Measurements from ENCODE around the gene INPP5K.

INPP5K gene

GRCh38 chr17:1462164-1463112 lies 54.0 kb downstream of the INPP5K start:
- TF ChIP-seq SIN3A (IDR thresholded peaks at IDR 0.05; ENCODE audit: borderline replicate concordance, insufficient read depth, low read length) (no peak), POLR2AphosphoS5 (IDR thresholded peaks at IDR 0.05; ENCODE audit: low read depth, low read length) (no peak), TAF1 (IDR thresholded peaks at IDR 0.05; ENCODE audit: borderline replicate concordance, insufficient read depth, low read length) (no peak), FOXP2 (optimal IDR thresholded peaks at IDR 0.05; ENCODE audit: borderline replicate concordance, extremely low read depth, extremely low read length, insufficient read depth) (no peak)
- TF ChIP-seq, protein P1, sequence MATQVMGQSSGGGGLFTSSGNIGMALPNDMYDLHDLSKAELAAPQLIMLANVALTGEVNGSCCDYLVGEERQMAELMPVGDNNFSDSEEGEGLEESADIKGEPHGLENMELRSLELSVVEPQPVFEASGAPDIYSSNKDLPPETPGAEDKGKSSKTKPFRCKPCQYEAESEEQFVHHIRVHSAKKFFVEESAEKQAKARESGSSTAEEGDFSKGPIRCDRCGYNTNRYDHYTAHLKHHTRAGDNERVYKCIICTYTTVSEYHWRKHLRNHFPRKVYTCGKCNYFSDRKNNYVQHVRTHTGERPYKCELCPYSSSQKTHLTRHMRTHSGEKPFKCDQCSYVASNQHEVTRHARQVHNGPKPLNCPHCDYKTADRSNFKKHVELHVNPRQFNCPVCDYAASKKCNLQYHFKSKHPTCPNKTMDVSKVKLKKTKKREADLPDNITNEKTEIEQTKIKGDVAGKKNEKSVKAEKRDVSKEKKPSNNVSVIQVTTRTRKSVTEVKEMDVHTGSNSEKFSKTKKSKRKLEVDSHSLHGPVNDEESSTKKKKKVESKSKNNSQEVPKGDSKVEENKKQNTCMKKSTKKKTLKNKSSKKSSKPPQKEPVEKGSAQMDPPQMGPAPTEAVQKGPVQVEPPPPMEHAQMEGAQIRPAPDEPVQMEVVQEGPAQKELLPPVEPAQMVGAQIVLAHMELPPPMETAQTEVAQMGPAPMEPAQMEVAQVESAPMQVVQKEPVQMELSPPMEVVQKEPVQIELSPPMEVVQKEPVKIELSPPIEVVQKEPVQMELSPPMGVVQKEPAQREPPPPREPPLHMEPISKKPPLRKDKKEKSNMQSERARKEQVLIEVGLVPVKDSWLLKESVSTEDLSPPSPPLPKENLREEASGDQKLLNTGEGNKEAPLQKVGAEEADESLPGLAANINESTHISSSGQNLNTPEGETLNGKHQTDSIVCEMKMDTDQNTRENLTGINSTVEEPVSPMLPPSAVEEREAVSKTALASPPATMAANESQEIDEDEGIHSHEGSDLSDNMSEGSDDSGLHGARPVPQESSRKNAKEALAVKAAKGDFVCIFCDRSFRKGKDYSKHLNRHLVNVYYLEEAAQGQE (IDR thresholded peaks at IDR 0.05; ENCODE audit: insufficient read depth in 1 of 2, low read depth in 2 of 2, low read length in 2 of 2) = no peak

GRCh38 chr17:1461198-1461944 lies 55.0 kb downstream of the INPP5K start:
- TF ChIP-seq FOXP2 (optimal IDR thresholded peaks at IDR 0.05; ENCODE audit: borderline replicate concordance, extremely low read depth, extremely low read length, insufficient read depth) (no peak), TAF1 (IDR thresholded peaks at IDR 0.05; ENCODE audit: borderline replicate concordance, insufficient read depth, low read length) (no peak)

DNA sequence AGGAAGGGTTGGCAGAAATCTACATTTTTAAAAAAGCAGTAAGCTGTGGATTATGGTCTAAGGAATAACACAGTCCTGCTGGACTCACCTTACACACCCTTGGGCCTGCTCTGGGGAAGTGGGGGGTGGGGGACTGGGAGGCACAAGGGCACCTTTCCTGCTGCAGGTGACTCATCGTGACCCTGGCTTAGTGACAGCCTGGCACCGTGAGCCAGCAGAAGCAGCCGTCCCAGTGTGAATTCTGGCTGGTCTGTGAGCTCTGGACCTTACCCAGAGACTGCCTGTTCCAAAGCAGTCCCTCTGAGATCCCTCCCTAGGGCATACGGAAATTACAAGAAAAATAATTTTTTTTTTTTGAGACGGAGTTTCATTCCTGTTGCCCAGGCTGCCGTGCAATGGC lies 56.2 kb downstream of the INPP5K start:
- TF ChIP-seq, protein P1 (IDR thresholded peaks at IDR 0.05; ENCODE audit: insufficient read depth in 1 of 2, low read depth in 2 of 2, low read length in 2 of 2) = no peak
- TF ChIP-seq FOXP2 (optimal IDR thresholded peaks at IDR 0.05; ENCODE audit: borderline replicate concordance, extremely low read depth, extremely low read length, insufficient read depth) (no peak), POLR2AphosphoS5 (IDR thresholded peaks at IDR 0.05; ENCODE audit: low read depth, low read length) (no peak), SIN3A (IDR thresholded peaks at IDR 0.05; ENCODE audit: borderline replicate concordance, insufficient read depth, low read length) (no peak), TAF1 (IDR thresholded peaks at IDR 0.05; ENCODE audit: borderline replicate concordance, insufficient read depth, low read length) (no peak)

DNA sequence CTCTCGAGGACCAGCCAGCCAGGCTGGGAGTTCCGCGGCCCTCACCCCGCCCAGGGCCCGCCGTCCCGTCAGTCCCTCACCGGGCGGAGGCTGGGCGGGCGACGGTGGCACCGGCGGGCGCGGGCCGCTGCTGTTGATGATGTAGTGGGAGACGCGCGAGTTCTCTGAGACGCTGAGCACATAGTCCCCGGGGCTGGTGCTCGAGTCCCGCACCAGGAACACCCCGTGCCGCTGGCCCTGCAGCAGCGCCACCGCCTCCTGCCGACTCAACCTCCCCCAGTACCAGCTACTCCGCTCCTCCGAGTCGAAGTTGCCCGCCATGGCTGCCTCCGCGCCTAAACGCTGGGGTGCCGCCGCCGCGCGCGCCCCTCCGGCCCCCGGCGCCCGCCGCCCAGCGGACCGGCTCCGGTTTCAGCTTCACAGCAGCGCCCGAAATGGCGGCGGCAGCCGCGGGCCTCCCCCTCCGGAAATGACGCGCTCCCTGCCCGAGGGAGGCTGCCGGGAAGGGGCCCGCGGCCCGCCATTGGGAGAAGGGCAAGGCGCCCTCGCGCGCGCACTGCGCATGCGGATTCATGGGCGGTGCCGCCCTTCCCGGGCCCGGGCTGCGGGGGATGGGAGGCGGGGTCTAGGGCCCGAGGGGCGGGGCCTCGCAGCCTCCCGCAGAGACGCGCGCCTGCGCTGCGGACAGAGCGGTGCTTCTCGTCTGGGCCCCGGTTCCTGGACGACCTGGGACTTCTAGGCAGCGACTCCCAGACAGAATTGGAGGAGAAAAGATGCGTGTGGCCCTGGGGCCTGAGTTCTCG lies 60.4 kb downstream of the INPP5K start, which contains the start of gene CRK:
Gene CRK (minus strand): TSS at position 436 of the 803 bp plus-strand sequence. CDS start 115 bp downstream, at position 321.
- peak; percentile 84 for TF ChIP-seq POLR2AphosphoS5 (IDR thresholded peaks at IDR 0.05; ENCODE audit: low read depth, low read length)
- TF ChIP-seq FOXP2 (optimal IDR thresholded peaks at IDR 0.05; ENCODE audit: borderline replicate concordance, extremely low read depth, extremely low read length, insufficient read depth) = peak; percentile 80
- TF ChIP-seq TAF1 (IDR thresholded peaks at IDR 0.05; ENCODE audit: borderline replicate concordance, insufficient read depth, low read length) = peak; percentile 78; the same call in 1 of the 2 replicates
- TF ChIP-seq, protein P1 (IDR thresholded peaks at IDR 0.05; ENCODE audit: insufficient read depth in 1 of 2, low read depth in 2 of 2, low read length in 2 of 2) = no peak
- no peak for TF ChIP-seq SIN3A (IDR thresholded peaks at IDR 0.05; ENCODE audit: borderline replicate concordance, insufficient read depth, low read length)

Data from PFSK-1 (cell line).